ENCODE data around the gene PABPN1L.

PABPN1L gene

DNA sequence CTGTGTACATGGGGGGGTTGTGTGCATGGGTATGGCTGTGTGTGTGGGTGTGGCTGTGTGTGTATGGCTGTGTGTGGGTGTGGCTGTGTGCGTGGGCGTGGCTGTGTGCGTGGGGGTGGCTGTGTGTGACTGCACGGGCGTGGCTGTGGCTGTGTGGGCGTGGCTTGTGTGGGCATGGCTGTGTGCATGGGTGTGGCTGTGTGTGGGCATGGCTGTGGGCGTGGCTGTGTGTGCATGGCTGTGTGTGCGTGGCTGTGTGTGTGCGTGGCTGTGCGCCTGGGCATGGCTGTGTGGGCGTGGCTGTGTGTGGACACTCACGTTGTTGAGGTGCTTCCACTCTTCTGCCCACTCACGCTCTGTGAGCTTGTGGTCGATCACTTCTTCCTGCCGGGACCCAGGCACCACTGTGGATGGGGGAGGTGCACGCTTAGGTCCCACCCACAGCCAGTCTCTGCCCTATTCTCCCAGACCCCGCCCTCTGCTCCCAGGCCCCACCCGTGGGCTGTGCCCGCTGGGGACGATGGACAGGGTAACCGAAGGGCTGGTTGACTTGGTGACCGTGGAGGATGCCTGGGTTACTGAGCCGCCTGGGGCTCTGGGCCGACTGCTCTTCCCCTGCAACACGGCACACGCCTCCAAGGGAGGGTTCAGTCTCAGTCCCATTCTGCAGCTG is 16.0 kb upstream of the PABPN1L start:
- no peak for DNase-seq

DNA sequence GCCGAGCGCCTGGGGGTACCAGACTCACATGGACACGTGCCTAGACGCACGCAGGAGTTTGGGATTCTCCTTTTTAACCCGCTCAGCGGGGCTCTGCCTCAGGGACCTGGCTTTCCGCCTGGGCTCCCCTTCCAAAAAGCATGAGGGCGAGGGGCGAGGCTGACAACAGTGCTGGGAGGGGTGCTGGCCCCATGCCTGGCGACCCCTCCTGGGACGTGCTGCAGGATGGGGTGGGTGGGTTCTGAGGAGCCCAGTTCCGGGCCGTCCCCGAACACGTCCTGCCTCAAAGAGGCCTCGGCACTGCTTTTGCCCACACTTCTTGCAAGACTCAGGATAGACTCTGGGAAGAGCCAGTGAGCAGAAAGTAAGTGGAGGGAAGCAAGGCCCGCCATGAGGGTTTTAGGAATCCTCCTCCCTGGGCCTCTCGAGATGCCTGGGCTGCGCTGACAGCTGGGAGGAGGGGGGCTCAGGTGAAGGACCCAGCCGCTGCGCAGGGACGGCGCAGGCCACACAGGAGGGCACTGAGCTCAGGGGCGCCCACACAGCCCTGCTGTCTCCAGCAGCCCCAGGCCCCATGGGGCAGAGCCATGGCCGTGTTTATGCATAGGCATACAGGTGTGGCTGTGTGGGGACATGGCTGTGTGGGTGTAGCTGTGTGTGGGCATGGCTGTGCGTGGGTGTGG is 15.4 kb upstream of the PABPN1L start:
- no peak for DNase-seq

DNA sequence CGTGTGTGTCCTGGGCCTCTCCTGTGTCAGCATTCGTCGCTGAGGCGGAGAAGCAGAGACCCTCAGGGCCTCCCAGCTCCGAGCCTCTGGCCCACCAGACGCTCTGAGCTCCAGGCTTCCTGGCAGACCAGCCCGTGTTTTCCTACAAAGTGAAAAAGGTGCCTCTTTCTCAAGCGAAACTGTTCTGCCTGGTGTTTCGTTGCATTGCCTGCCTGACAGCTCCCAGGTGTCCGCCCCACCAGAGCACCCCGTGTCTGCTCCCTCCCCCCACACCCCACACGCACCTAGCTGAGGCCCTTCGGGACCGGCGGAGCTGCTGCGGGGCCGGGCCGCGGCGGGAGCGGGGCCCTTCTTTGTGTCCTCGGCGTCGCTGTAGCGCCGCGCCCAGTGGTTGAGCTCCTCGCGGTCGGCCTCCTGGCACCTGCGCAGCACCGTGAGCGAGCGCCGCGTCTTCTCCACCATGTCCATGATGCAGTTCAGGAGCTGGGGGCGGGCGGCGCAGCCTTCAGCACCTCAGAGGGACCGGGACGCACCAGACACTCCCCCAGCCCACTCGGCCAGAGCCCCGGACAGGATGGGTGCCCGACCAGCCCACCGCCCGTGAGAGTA is 14.7 kb upstream of the PABPN1L start:
- no peak for DNase-seq

DNA sequence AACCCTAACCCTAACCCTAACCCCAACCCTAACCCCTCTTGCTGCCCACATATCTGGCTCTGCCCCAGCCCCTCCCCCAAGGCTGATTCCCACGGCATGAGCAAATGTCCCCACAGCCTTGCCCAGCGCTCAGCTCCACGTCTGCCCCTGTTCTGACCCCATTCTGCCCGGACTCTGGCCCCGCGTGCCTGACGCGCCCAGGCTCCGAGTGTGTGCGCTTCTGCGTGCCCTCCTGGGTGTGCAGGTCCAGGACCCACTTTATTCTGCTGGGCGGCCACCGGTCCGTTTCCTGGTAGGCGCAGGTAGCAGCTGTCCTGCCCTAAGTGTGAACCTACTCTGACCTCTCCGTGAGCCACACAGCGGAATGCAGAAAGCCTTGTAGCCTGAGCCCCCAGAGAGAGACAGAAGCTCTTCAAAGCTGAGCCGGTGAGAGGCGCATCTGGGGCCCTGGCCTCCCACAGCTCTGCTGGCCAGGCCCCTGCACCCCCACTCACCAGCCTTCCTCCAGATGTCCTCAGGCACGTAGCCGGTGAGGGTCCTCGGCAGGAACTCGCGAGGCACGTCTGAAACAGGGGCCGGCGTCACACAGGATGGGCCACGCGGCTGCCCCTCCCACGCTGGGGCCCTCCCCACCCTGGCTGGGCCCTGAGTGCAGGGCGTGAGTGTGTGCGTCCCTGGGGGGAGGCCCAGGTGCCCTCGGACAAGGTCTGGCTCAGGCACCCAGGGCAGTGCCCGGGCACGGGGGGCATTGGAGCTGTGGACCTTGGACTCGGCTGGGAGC is 14.0 kb upstream of the PABPN1L start:
- DNase-seq: no peak

DNA sequence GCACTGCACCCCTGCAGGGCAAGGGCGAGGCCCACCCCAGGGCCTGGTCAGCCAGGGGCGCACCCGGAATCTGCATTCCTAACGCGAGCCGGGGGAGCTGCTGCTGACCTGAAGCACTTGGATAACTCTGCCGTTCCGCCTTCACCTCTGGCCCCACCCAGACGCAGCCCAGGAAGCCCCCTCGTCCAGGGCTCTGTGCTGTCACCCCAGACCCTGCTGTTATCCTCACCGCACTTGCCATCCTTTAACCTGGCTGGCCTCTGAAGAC is 13.3 kb upstream of the PABPN1L start:
- no peak for DNase-seq

DNA sequence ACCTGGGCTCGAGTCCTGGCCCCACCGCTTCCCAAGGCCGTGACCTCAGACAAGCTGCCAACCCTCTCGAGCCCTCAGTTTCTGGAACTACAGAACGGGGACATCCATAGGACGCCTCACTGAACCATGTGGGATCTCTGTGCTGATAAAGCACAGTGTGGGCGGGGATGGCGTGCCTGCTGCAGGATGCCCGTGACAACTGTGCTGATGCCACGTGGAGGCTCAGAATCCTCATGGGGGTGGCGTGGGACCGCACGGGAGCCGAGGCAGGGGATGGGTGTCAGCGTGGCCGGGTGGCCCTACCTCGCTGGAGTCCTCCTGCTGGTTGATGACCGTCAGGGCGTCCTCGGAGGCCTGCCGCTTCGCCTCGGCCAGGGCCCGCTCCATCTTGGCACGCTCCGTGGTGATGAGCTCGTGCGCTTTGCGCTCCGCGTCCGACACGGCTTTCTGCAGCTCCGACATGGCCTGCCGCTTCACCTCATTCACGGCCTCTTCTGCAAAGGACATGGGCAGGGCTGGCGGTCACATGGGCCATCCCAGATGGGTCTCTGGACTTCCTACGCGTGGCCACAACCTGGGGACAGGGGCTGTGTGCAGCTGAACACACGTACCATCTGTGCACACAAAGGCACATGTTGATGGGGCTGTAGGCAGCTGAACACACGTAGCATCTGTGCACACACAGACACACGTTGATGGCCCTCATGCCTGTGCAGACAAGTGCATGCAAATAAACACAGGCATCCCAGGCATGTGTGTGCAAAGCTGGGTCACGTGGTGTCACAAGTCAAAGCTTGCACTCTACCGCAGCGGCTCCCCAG is 12.7 kb upstream of the PABPN1L start:
- no peak for DNase-seq

DNA sequence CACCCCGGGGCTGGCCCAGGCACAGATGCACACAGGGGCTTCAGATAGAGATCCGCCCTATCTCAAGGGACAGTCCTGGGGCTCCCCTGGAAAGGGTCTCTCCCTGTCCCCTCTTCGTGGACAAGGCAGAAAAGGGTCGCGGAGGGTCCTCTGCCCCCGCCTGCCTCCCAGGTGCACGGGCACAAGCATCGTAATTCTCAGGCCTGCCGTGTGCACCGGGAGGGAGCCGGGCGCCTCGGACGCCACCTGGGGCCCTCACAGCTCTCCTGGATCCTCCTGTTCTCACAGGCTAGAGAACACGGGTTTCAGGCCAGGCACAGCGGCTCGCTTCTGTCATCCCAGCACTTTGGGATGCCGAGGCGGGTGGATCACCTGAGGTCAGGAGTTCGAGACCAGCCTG is 11.9 kb upstream of the PABPN1L start:
- DNase-seq: no peak

DNA sequence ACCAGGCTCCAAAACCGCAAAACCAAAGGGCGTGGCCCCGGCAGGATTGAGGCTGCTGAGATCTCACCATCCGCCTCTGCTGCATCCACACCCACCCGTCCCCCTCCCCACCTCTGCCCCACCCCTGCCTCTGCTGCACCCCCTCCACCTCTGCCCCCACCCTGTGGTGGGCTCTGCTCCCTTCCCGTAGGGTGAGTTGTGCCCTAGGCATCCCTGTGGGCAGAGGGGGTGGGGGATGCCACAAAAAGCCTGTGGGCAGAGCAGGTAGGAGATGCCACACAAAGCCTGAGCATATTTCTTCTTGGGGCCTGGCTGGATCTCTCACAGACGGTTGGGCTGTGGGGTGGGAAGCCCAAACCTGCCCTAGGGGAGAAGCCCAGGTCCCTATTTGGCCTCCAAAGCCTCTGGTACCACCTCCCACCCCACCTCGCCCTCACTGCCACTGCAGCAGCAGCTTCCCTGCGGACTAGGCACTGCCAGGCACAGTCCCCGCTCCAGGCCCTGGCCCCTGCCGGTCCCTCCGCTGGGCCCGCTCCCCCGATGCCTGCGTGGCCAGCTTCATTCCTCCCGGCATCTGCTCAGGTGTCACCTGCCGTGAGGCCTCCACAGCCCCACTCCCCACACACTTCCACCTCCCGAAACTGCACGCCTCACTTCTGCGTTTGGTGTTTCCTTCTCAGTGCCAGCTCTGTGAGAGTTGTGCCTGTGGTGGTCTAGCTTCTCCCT is 11.3 kb upstream of the PABPN1L start:
- DNase-seq: no peak

DNA sequence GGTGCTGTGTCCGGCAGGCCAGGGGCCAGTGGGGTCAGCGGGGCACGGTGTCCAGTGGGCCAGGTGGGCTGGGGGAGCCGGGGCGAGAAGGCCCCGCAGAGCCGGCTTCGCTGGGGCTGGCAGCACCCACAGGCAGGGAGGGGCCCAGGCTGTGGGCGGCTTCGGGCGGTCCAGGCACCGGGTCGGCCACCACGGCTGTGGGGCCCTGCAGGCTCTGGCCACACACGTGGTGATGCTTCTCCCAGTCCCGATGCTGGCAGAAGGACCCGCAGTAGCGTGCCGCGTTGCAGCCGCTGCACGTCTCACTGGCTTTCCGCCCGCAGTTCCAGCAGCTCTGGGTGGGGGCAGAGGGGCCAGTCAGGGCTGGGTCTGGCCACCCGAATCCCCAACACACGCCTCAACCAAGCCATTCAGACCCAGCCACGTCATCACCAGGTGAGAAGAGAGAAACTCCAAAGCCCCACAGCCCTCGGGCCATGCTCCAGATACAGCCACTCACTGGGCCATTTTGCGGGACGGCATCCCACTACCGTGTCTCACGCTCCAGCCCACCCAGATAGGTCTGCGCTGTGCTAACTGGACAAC is 10.6 kb upstream of the PABPN1L start:
- no peak for DNase-seq

DNA sequence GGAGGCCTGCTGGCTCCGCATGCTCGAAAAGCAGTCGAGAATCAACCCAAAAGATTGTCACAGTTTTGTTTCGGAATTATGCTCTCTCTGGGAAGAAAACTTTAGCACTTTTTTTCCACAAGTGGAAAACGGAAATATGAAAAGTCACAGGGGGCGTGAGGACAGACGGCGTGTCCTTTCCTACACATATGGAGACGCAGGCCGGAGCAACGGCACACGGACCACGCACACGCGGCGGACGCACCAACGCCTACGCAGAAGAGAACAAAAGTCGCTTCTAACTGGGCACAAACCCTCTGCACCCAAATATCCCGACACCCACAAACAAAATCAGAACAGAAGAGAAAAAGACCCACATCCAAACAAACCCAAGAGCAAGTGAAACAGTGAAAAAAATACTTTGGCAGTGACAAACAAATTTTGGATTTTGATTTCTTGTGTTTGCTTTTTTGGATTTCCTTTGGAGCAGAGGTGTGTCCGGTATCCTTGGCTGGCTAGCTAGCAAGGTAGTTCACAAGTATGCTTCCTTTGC is 9.3 kb upstream of the PABPN1L start:
- DNase-seq: no peak

DNA sequence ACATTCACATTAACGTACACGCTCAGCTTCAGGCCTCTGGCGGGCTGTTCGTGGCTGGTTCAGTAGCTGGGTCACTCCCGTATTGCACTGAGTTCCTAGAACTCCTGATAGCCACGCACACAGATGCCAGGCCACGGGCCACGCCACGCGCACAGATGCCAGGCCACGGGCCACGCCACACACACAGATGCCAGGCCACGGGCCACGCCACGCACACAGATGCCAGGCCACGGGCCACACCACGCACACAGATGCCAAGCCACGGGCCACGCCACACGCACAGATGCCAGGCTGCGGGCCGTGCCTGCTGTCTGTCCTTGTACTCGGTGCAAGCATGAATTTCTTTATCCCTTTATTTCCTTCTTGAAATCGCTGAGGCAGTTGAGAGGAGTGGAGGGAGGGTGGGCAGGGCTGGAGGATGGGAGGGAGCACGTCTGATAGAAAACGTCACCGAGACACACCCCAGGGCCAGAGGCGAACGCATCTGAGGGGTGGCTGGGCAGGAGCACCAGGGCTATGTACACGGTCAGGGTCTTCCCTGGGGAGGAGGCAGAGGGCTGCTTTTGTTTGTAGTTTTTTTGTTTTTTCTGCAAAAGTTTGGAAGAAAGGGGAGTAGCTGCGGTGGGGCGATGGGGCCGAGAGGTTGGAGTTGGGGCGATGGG is 8.6 kb upstream of the PABPN1L start:
- DNase-seq: no peak

DNA sequence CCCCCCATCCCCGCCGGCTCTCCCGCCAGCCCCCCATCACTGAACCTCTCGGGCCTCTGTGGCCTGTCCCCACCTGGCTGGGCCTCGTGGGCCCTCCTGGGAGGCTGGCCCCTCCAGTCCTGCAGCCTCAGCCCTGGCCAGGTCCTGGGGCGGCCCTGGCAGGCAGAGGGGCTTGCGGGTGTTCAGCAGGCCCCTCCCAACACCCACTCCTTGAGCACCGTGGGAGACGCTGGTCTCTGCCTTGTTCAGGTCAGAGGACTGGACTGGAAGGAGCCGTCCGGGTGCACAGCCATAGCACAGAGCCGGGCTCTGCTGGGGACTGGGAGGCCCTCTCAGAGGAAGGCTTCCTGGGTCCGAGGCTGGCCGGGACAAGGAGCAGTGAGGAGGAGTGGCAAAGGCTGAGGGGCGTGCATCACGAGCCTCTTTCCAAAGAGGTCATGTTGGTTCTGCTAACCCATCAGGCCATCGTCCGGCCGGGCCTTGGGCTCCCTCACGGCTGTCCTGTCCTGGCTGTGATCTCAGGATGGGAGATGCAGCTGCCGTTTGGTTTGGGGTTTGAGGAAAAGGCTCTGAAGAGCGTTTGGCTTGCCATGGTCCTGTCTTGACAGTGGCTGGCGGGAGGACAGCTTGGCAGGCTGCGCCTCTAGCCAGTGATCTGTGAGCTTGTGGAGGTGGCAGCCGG is 6.3 kb upstream of the PABPN1L start:
- DNase-seq: no peak

DNA sequence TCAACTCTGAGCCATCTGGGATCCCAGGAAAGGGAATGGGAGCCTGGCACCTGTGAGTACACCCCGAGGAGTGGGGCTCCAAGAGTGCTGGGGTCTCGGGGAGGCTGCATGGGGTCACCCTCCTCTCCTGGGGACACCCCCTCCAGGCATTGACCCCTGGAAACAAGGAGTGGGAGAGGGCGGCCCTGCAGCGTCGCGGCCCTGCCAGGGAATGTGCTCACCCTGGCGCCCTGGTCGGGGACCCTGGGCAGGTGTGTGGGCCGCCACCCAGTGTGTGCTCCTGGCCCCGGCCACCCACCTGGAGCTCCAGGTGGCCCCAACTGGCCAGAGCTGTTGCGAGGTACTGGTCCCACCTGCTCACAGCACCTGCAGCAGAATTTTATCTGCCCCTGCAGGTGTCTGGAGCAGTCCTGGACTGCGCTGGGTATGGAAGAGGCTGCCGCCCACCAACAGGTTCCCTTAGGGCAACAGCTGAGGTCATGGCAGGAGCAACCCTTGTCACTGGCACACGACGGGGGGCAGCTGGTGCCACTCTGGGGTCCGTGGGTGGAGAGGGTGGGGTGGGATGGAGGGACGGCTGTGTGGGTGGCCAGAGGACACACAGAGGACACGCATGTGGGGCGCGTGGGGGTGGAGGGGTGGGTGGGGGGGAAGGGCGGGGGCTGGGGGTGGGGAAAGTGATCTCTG is 5.4 kb upstream of the PABPN1L start:
- DNase-seq: no peak

DNA sequence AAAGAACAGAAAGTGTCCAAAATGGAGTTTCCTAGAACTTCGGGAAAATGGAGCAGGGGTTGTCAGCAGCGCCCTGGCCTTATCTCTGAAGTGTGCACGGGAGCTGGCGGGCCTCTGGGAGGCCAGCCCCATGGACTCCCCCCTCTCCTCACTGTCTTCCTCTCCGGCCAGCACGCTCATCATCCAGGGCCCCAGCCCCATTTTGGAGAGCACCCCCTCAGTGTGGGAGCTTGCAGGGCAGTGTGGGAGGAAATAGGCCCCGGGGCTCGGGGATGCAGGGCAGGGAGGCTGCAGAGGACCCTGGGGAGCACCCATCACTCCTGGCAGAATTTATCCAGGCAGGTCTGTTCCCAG is 4.9 kb upstream of the PABPN1L start:
- DNase-seq: no peak

DNA sequence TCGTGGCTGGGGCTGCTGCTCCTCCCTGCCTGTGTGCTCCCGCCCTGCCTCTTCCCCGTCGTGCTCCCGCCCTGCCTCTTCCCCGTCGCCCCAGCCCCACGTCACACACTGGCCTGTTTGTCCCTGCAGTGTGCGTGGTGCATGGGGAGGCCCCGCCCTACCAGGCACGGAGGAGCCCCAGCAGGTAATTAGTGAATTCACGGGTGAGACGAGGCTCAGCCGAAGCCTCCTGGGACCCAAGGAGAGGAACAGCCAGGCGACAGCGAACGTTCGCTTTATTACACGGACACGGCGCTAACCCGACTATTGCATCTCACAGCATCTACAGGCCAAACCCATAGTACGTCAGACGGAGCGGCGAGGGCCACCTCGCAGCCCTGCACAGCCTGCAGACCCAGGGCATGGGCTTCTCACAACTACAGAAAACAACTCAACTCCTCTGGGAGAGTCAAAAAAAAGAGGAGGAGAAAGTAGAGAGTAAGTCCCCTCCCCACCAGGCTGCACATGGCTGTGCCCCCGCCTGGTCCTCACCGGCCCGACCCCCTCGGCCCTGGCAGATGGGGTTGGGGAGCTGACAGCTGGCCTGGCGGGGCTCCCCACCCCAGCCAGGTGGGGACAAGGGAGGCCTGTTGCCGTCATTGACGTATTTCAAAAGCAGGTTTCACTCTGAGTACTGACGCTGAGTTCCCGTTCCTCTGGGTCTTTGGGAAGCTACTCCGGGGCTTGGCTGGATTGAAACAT is 4.3 kb upstream of the PABPN1L start:
- DNase-seq: no peak

DNA sequence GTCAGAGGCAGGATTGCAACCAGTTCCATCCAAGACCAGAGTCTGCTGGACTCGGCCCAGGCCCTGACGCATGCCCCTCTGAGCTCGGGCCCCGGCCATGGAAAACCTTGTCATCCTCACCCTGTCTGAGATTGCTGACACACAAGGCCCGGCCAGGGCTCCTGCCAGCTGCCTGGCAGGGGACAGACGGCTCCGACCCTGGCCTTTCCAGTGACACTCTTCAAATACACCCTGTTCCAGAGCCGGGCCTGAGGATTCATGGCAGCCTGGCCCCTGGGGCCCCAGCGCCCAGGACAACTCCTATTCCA is 3.2 kb upstream of the PABPN1L start:
- DNase-seq: no peak

DNA sequence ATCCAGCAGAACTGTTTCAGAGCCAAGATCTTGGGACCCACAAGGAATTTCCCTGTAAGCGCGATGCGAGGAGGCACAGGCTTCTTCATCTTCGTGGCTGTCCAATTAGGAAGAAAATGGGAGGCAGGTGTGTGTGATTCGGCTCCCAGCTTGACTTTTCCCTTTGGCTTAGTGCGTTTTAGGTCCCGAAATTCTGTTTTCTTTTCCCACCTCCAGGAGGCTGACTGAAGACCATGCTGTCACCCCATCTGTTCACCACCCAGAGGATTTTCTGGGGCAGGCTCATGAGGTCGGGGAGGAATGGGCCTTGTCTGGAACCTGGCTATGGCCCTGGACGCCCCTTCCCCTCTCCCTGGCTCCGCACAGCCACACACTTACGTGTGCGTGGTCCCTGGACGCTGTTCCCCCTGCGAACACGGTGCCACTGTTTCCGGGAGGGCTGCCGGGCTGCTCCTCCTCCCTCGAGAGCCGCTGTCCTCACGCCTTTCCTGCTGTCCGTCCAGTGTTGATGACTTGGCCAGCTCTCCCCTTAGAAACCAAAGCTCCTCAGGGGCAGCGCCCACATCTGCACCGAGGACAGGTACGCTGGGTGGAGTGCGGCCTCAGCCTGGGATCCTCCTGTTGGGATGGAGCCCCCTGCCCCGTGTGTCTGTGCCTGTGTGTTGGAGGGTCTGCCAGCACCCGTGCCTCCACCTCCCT is 2.7 kb upstream of the PABPN1L start:
- no peak for DNase-seq

DNA sequence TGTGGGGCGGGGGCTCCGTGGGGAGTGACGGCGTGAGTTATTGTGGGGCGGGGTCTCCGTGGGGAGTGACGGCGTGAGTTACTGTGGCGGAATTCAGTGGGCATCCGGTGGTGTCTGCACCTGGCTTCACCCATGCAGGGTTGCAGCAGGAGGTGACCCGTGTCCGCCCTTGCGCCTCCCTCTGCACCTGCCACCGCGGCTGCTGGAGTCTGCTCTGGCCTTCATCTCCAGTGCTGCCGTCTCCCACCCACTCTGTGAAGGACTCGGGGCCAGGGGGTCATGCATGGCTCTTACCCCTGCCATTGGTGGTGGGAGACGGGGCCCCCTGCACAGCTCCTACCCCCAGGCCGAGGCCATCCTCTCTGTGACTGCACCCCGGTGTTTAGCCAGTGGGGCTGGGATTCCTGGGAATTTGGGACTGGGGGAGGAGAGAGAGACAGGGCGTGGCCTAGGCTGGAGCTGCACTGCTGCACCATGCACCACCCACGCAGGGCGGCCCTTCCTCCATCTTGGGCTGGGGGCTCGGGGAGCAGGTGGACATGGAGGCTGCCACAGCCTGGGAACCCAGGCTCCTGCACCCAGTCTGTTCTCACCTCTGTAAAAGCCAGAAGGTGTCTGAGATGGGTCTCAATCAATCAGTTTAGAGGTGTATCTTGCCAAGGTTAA is 1.3 kb upstream of the PABPN1L start:
- no peak for DNase-seq
